AG04449 (cell line): ENCODE measurements around the gene DECR2.

Experiments used
- CTCF ChIA-PET: fragments of 350-600 bp; formaldehyde crosslinking; extraction: SDS; loops from one replicate; lab custom pipeline; 2021; ENCODE audit warnings: antibody characterized with exemption; lab: Yijun Ruan, JAX
- POLR2A ChIA-PET: fragments of 400-600, 350-600 bp; formaldehyde crosslinking; extraction: SDS; loops from one replicate; lab custom pipeline; 2020; ENCODE audit warnings: antibody characterized with exemption, inconsistent platforms; lab: Yijun Ruan, JAX
- DNase-seq: peaks from one replicate; pipeline ENCODE4 v3.0.0-alpha.2; 2010; ENCODE audit warnings: low read depth, low spot score
- H3K4me3 ChIP-seq: 2 replicates; pipeline ENCODE4 v1.5.1; 2011; ENCODE audit warnings: low read depth, mild to moderate bottlenecking, control low read depth, low read length
- CTCF ChIP-seq: IDR thresholded peaks from one replicate; pipeline ENCODE4 v1.5.1; 2011; ENCODE audit warnings: mild to moderate bottlenecking, moderate library complexity, low read length, control low read depth, inconsistent platforms; ENCODE audit not compliant: insufficient read depth; ENCODE audit errors: missing control alignments

DECR2 gene

DNA sequence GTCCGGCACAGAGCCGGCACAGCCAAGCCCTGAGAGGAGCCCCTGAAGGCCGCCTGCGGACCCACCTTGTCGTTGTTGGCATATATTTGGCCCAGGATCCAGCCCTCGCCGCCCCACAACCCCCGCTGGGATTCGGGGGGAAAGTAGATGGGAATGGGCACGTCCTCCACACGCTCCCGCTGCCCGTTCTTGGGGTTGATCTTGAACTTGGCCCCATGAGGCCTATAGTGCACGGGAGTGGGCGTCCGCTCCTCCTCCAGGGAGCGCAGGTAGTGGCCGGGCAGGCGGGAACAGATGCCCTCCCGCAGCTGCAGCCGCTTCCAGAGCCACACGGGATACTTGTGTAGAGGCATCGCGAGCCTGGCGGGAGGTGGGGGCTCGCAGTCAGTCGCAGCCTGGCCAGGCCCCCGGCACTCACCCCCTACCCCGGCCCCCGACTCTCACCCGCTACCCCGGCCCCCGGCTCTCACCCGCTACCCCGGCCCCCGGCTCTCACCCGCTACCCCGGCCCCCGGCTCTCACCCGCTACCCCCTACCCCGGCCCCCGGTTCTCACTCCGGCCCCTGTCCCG lies 31.7 kb upstream of the DECR2 start:
- no peak for DNase-seq
- POLR2A ChIA-PET, result interaction anchor here (1.6 kb wide), 1 partner anchor 31 kb away, joined by 6 read pairs; the partner anchor contains the start of gene DECR2
- CTCF ChIA-PET, result interaction anchor here (1.1 to 1.2 kb wide), 2 partner anchors 8 to 263 kb away, joined by 4 read pairs; no protein-coding TSS in a partner anchor
- TF ChIP-seq CTCF, result no peak
- H3K4me3 ChIP-seq, result peak overlapping the region; percentile 52

DNA sequence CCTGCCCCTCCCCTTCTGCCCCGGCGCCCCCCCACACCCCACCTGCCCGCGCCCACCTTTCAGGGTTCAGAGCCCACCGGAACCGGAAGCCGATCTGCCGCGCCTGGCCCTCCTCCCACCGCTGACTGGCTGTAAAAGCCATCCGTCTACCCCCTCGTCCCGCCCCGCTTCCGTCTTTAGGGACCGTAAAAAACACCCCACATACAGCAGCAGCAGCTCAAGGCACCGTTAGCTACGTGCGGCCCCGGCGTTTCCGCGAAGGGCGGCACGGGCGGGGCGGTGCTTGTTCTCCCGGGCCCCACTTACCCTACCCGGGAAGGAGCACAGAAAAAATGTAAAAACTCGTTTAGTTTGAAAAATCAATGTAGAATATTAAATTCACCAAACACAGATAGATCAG lies 31.2 kb upstream of the DECR2 start, which contains the start of gene MRPL28:
Gene MRPL28 (minus strand): TSS at position 96 of the 400 bp plus-strand sequence. CDS start 320 bp downstream, outside the sequence.
- peak within 1 kb of the TSS; percentile 52 for H3K4me3 ChIP-seq
- ChIA-PET CTCF (interaction anchor here (1.2 kb wide), 1 partner anchor 9 kb away, joined by 4 read pairs; no protein-coding TSS in a partner anchor), POLR2A (interaction anchor here (1.6 kb wide), 1 partner anchor 31 kb away, joined by 6 read pairs; the partner anchor contains the start of gene DECR2)
- no peak for TF ChIP-seq CTCF
- peak; percentile 82 for DNase-seq

DNA sequence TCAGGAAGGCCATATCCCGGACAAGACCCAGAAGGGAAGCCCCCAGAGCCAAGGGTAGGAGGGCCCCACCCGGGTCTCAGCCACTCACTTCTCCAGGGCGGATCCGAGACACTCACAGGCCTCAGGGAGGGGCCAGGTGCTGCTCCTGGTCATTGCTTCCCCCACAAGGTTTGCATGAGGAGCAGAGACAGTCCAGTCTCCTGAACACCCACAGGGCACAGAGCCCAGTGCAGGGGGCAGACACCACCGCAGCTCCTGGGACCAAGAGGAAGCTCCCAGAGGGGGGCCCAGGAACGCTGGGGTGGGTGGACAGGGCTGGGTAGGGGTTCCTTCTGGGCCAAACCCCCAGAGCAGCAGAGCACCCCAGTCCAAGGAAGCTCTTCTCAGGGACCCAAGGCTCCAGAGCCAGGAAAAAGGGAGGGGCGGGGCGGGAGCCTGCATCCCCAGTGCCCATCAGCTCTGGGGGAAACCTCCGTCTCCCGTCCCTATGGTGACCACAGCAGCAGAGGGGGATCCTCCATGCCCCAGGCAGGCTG lies 30.6 kb upstream of the DECR2 start:
- H3K4me3 ChIP-seq, result no peak overlapping the region
- DNase-seq, result no peak
- no peak for TF ChIP-seq CTCF
- ChIA-PET POLR2A (interaction anchor here (0.6 to 1.6 kb wide), 2 partner anchors 21 to 30 kb away, joined by 3 to 6 read pairs; partner anchors contain the start of gene DECR2), CTCF (interaction anchor here (1.2 to 1.4 kb wide), 2 partner anchors 9 to 189 kb away, joined by 3 to 4 read pairs; no protein-coding TSS in a partner anchor)

- TF ChIP-seq CTCF, result no peak
- no peak overlapping the region for H3K4me3 ChIP-seq
- ChIA-PET POLR2A (interaction anchor here (0.6 to 1.6 kb wide), 2 partner anchors 20 to 30 kb away, joined by 3 to 6 read pairs; partner anchors contain the start of gene DECR2), CTCF (interaction anchor here (1.2 to 1.4 kb wide), 2 partner anchors 10 to 190 kb away, joined by 3 to 4 read pairs; no protein-coding TSS in a partner anchor)
- DNase-seq, result no peak
Measured at GRCh38 chr16:371515-372301, 30.0 kb upstream of the DECR2 start.

DNA sequence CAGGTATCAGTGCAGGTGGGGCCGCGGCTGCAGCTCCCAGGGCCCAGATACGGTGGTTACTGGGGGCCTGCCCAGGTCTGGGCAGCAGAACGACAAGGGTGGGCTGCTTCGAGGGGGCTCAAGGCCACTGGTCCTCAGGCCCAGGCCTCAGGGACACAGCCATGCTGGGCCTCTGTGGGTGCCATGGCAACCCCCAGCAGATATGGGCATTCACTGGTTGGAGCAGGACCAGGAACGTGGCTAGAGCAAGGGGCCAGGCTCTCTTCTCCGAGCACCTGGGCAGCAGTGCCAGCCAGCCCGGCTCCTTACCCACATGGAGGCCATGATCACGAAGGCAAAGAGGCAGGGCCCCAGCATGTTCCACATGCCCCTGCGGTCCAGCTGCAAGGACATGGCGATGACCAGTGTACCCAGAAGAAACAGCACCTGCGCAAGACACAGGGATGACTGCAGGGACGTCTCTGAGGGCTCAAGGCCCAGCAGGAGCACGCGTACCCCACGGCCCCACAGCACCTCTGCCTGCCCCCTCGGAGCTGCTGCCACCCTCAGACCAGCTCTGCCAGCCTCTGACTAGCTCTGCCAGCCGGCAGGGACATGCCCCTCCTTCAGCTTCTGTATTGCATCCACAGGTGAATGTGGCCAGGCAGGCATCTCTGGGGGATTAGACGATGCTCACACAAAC lies 29.2 kb upstream of the DECR2 start:
- ChIA-PET POLR2A (no interaction called here), CTCF (no interaction called here)
- H3K4me3 ChIP-seq, result no peak overlapping the region
- no peak for TF ChIP-seq CTCF
- DNase-seq, result no peak
